Ishikawa (cell line): ENCODE data around the gene MMP14.
A peak's percentile ranks its signal among the peaks of the same experiment; 100 is the strongest.

Experiments used
- CEBPB ChIP-seq: IDR thresholded peaks from 2 replicates; pipeline ENCODE4 v1.6.1; 2012
- CREB1 ChIP-seq: IDR thresholded peaks from 2 replicates; pipeline ENCODE4 v1.6.1; 2012; ENCODE audit warnings: low read depth
- EGR1 ChIP-seq: IDR thresholded peaks from 2 replicates; pipeline ENCODE4 v1.6.1; 2012
- EP300 ChIP-seq: IDR thresholded peaks from 2 replicates; pipeline ENCODE4 v1.6.1; 2012; ENCODE audit warnings: borderline replicate concordance
- FOXM1 ChIP-seq: IDR thresholded peaks from 2 replicates; pipeline ENCODE4 v1.6.1; 2012; ENCODE audit warnings: low read depth, borderline replicate concordance
- MAX ChIP-seq: IDR thresholded peaks from 2 replicates; pipeline ENCODE4 v1.6.1; 2012
- NFIC ChIP-seq: IDR thresholded peaks from 2 replicates; pipeline ENCODE4 v1.6.1; 2012
- RAD21 ChIP-seq: IDR thresholded peaks from 2 replicates; pipeline ENCODE4 v1.6.1; 2012; ENCODE audit warnings: low read depth
- REST ChIP-seq: IDR thresholded peaks from 2 replicates; pipeline ENCODE4 v1.6.1; 2012; ENCODE audit warnings: low read depth, mild to moderate bottlenecking
- TAF1 ChIP-seq: IDR thresholded peaks from 2 replicates; pipeline ENCODE4 v1.6.1; 2012; ENCODE audit warnings: low read depth, mild to moderate bottlenecking
- TCF12 ChIP-seq: IDR thresholded peaks from 2 replicates; pipeline ENCODE4 v1.6.1; 2012; ENCODE audit warnings: low read depth
- TEAD4 ChIP-seq: IDR thresholded peaks from 2 replicates; pipeline ENCODE4 v1.6.1; 2012
- YY1 ChIP-seq: IDR thresholded peaks from 2 replicates; pipeline ENCODE4 v1.6.1; 2012; ENCODE audit warnings: low read depth
- ZBTB7A ChIP-seq: IDR thresholded peaks from 2 replicates; pipeline ENCODE4 v1.6.1; 2012; ENCODE audit warnings: low read depth
- TF ChIP-seq, protein P1 (sequence below): IDR thresholded peaks from 2 replicates; pipeline ENCODE4 v1.6.1; 2012

MMP14 gene

DNA sequence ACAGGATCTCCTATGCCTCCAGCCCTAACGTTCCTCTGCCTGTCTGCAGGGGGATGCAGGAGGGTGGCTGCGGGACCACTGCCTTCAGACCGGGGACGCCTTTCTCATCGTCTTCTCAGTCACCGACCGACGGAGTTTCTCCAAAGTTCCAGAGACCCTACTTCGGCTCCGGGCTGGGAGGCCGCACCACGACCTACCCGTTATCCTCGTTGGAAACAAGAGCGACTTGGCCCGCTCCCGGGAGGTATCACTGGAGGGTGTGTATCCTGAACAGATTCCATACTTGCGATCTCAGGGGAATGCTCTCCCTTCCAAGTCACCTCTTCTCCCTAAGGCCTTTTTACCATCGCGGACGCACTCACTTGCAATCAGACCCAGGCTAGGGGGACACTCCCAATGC, 49.6 kb downstream of the MMP14 start:
- no peak for TF ChIP-seq TEAD4
- TF ChIP-seq MAX, result no peak
- TF ChIP-seq NFIC, result no peak
- TF ChIP-seq EGR1, result no peak
- TF ChIP-seq, protein P1, sequence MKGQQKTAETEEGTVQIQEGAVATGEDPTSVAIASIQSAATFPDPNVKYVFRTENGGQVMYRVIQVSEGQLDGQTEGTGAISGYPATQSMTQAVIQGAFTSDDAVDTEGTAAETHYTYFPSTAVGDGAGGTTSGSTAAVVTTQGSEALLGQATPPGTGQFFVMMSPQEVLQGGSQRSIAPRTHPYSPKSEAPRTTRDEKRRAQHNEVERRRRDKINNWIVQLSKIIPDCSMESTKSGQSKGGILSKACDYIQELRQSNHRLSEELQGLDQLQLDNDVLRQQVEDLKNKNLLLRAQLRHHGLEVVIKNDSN, result no peak
- TF ChIP-seq EP300, result no peak
- TF ChIP-seq CEBPB, result no peak
- no peak for TF ChIP-seq ZBTB7A
- TF ChIP-seq YY1, result no peak
- no peak for TF ChIP-seq TCF12
- TF ChIP-seq FOXM1, result no peak

GRCh38 chr14:22886500-22887259, 50.3 kb downstream of the MMP14 start:
- TF ChIP-seq TCF12 (peak; percentile 44), REST (no peak), FOXM1 (0 out of 2 replicates have a peak, but pooled peaks have one; percentile 33), NFIC (no peak), ZBTB7A (peak; percentile 54; the same call in 1 of the 2 replicates), TAF1 (peak; percentile 75), CEBPB (no peak), YY1 (no peak), EP300 (no peak; the same call in 1 of the 2 replicates), MAX (peak; percentile 98), RAD21 (no peak), EGR1 (peak; percentile 16; the same call in 1 of the 2 replicates), TEAD4 (no peak; the same call in 1 of the 2 replicates), CREB1 (no peak)
- TF ChIP-seq, protein P1, result 0 out of 2 replicates have a peak, but pooled peaks have one; percentile 10

GRCh38 chr14:22887260-22887989, 51.0 kb downstream of the MMP14 start:
- TF ChIP-seq MAX (peak; percentile 95), ZBTB7A (no peak)

DNA sequence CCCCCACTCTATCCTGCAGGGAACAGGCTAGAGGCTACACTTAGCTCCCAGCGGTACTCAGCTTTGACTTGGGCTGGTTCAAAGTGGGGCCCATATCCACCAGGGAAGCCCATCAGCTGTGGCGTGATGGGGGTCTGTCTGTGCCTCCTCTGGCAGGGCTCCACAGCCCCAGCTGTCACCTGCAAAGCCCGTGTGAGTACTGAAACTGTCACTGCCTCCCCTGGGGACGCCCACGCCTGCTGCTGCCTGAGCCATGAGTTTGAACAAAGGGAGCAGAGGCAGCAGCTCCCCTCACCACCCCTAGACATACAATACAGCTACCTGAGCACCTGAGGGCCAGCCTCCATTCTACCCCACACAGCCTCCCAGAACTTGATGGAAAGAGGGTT, 51.6 kb downstream of the MMP14 start:
- no peak for TF ChIP-seq NFIC
- TF ChIP-seq ZBTB7A, result no peak
- no peak for TF ChIP-seq CEBPB

DNA sequence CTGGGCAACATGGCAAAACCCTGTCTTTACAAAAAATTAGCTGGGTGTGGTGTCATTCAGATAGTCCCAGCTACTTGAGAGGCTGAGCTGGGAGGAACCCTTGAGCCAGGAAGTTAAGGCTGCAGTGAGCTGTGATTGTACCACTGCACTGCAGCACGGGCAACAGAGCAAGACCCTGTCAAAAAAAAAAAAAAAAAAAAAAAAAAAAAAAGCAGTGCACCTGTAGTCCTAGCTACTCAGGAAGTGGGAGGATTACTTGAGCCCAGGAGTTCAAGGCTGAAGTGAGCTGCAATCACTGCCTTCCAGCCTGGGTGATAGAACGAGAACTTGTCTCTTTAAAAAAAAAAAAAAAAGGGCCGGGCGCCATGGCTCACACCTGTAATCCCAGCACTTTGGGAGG, 52.3 kb downstream of the MMP14 start:
- TF ChIP-seq CEBPB, result no peak
- TF ChIP-seq TAF1, result no peak
- TF ChIP-seq EP300, result no peak
- no peak for TF ChIP-seq RAD21
- no peak for TF ChIP-seq EGR1
- no peak for TF ChIP-seq TCF12
- TF ChIP-seq FOXM1, result no peak
- no peak for TF ChIP-seq TEAD4
- TF ChIP-seq YY1, result no peak
- TF ChIP-seq, protein P1, result no peak

GRCh38 chr14:22890416-22890815, 54.0 kb downstream of the MMP14 start:
- TF ChIP-seq REST, result no peak
- TF ChIP-seq TEAD4, result no peak
- TF ChIP-seq TCF12, result no peak
- TF ChIP-seq CEBPB, result no peak
- TF ChIP-seq FOXM1, result no peak
- TF ChIP-seq ZBTB7A, result no peak
- no peak for TF ChIP-seq EP300
- no peak for TF ChIP-seq MAX
- TF ChIP-seq TAF1, result no peak
- TF ChIP-seq RAD21, result no peak
- TF ChIP-seq, protein P1, result no peak
- no peak for TF ChIP-seq YY1
- TF ChIP-seq CREB1, result no peak
- TF ChIP-seq EGR1, result no peak
- no peak for TF ChIP-seq NFIC
